CD4-positive, alpha-beta T cell treated with Interleukin-15 for 4 hours (primary cell): ENCODE data around the gene HNRNPC.
A peak's percentile ranks its signal among the peaks of the same experiment; 100 is the strongest.
"Not testable (repeated sequence)": the region's sequence is repeated elsewhere in the genome, so short reads cannot be mapped to it uniquely, and the experiment has no call there.

ENCODE experiments used
- DNase-seq: peaks from one replicate; pipeline ENCODE4 v3.0.0-alpha.2; 2020; ENCODE audit warnings: low spot score

Gene HNRNPC

GRCh38 chr14:21269252-21270046 lies at the start of gene HNRNPC:
Gene HNRNPC (minus strand): TSS chr14:21269442. CDS start chr14:21234193, 35,249 bp downstream.
- peak; percentile 100 for DNase-seq

DNA sequence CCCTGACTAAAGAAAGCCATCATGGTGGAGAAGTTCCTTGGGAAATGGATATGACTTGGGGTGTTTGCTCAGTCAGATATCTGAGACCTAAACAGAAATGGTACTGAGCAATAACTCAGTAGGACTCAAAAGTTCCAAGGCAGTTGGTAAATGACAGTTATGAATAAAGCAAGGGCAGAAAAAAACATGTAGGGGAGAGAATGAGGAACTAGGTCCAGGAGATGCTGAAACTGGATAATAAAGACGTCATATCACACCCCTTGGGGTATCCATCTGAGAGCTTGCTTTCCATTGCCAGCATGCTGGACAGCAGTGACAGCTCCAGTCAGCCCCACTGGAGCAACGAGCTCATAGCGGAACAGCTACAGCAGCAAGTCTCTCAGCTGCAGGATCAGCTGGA lies 48.2 kb upstream of the HNRNPC start:
- DNase-seq, result no peak

- DNase-seq, result no peak
Observed at GRCh38 chr14:21313512-21313911, 44.3 kb upstream of the HNRNPC start.

- no peak for DNase-seq
Observed at GRCh38 chr14:21311614-21312013, 42.4 kb upstream of the HNRNPC start.

DNA sequence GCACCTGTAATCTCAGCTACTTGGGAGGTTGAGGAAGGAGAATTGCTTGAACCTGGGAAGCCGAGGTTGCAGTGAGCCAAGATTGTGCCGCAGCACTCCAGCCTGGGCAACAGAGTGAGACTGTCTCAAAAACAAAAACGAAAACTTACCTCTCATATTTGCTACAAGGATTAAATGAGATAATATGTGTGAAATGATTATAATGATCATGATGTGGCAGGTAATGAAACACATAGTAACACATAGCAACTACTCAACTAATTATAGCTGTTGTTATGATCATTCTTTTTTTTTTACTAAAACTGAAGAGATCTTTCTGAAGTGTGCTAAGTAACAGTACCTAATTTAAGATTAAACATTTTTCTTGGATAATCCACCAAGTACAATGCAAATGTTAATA lies 40.7 kb upstream of the HNRNPC start:
- no peak for DNase-seq

GRCh38 chr14:21309238-21309636 lies 40.0 kb upstream of the HNRNPC start:
- no peak for DNase-seq

- DNase-seq, result peak; percentile 82
Observed at GRCh38 chr14:21308479-21309237, 39.4 kb upstream of the HNRNPC start.

GRCh38 chr14:21308132-21308478 lies 38.9 kb upstream of the HNRNPC start:
- no peak for DNase-seq

DNA sequence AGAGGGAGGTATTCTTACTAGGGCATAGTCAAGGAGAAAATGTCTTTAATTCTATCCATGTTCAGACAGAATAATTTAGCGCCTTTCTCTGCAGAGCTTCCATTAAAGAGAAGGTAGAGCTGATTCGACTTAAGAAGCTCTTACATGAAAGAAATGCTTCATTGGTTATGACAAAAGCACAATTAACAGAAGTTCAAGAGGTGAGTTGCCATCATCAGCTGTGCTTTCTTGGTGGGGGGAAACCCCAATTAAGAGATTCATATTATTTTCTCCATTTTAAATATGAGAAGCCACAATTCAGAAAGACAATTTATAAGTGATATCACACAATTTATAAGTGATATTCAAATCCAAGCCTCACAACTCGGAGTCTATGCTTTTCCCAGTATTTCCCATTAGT lies 38.4 kb upstream of the HNRNPC start:
- no peak for DNase-seq

DNA sequence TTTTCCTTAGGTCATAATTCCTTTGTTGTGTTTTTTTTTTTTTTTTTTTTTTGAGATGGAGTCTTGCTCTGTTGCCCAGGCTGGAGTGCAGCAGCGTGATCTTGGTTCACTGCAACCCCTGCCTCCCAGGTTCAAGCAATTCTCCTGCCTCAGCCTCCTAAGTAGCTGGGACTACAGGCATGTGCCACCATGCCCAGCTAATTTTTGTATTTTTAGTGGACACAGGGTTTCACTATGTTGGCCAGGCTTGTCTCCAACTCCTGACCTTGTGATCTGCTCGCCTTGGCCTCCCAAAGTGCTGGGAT lies 33.5 kb upstream of the HNRNPC start:
- DNase-seq, result not testable (repeated sequence)

DNA sequence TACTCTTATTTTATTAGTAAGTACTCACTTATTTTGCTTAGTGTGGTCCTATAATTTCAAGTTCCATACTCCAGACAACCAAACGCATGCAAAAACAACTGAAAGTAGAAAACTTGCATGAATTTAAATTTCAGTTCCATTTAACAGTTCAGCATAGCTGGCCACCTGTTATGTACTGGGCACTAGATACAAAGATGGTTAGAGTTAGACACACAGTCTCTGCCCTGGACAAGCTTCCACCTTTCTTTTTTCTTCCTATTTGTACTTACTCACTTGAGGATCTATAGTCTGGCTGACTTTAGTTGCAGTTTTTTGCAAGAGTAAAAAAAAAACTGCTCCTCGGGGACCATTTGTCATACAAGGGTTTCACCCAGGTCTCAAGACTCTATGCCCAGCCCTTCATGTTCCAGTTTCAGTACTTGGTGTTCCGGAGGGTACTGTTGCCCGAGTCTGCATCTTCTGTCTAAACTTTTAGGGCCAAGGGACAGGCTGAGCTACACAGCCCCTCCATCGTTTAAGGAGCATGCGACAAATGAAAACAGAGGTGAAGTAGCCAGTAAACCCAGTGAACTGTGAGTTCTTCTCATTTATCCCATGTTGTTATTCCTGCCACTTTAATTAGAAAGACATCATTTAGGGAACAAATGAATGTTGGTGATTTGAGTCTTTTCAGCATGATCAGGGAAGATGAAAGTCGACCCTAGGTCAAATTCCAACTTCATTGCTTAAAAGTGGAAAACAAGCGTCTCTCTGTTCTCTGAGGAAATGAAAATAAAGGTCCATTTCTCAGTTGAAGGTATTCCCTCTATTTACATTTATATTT lies 33.0 kb upstream of the HNRNPC start:
- no peak for DNase-seq

DNA sequence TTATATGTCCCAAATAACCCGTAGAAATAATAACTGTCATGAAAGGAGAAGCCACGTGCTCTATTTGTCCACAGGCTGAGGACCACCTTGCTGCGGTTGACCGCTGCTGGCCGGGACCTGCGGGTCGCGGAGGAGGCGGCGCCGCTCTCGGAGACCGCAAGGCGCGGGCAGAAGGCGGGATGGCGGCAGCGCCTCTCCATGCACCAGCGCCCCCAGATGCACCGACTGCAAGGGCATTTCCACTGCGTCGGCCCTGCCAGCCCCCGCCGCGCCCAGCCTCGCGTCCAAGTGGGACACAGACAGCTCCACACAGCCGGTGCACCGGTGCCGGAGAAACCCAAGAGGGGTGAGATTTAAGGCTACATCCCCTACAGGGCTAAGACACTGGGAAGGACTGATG lies 31.6 kb upstream of the HNRNPC start:
- peak; percentile 20 for DNase-seq

DNA sequence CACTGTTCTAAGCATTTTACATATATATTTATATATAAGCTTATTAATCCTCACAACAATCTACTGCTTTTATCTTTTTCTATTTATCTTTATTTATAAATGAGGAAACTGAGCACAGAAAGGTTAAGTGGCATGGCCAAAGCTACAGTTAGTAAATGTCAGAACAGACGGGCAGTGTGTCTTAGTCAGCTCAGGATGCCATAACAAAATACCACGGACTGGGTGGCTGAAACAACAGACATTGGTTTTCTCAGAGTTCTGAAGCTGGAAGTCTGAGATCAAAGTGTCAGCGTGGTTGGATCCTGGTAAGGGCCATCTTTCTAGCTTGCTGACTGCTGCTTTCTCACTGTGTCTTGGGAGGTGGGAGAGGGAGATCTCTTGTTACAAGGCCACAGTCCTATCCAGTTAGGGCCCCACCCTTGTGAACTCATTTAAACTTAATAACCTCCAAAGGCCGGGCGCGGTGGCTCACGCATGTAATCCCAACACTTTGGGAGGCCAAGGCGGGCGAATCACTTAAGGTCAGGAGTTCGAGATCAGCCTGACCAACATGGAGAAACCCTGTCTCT lies 30.4 kb upstream of the HNRNPC start:
- DNase-seq, result no peak

GRCh38 chr14:21298358-21298757 lies 29.1 kb upstream of the HNRNPC start:
- DNase-seq, result no peak

GRCh38 chr14:21294026-21294425 lies 24.8 kb upstream of the HNRNPC start:
- DNase-seq, result not testable (repeated sequence)

GRCh38 chr14:21287168-21287567 lies 17.9 kb upstream of the HNRNPC start:
- DNase-seq, result no peak

- not testable (repeated sequence) for DNase-seq
Observed at GRCh38 chr14:21286516-21286915, 17.3 kb upstream of the HNRNPC start.

DNA sequence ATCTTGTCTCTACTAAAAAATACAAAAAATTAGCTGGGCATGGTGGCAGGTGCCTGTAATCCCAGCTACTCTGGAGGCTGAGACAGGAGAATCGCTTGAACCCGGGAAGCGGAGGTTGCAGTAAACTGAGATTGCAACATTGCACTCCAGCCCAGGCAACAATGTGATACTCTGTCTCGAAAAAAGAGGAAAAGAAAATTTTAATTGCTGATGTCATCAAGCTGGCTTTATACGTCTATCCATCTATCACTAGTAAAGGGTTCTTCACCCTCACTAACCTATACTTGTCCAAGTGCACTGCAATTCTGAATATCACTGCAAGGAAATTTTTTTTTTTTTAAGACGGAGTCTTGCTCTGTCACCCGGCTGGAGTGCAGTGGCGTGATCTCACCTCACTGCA lies 12.7 kb upstream of the HNRNPC start:
- not testable (repeated sequence) for DNase-seq

DNA sequence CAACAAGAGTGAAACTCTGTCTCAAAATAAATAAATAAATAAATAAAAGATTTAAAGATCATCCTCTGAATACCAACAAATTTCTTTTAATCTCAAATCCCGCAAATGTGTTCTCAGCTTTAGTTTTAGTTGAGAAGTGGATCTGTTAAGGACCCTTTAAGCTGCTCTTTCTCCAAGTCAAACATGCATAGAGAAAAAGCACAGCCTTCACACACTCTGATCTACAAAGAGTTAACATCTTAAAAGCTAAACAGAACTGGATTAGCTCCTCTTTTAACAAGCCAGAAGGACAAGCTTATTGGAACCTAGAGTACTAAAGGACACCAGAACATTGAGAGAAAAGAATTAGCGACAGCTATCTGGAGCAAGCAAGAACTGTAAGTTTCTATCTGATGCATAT lies 10.5 kb upstream of the HNRNPC start, which contains the start of gene RPGRIP1:
RPGRIP1 (plus strand) TSS at position 301 of the 400 bp plus-strand sequence. CDS start 7,894 bp downstream, outside the sequence.
- DNase-seq, result no peak

- no peak for DNase-seq
Observed at GRCh38 chr14:21278632-21279031, 9.4 kb upstream of the HNRNPC start.

DNA sequence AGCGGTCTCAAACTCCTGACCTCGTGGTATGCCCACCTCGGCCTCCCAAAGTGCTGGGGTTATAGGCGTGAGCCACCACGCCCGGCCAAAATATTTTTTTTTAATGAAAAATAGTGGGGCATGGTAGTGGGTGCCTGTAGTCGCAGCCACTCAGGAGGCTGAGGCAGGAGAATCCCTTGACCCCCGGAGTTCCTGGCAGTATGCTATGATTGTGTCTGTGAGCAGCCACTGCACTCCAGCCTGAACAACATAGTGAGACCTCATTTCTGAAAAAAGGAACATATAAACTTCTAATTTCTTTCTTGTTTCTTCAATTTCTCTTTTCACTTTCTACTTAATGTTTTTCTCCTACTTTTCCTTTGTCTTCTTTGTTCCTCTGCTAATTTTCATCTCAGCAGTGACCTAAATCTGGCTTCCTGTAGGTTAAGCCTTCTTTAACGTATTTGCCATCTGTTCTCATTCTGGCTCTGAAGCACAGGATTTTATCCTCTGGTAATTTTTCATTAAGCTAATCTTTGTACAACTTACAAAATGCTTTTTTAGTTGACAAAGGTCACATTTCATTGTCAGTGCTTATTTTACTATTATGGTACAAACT lies 6.1 kb upstream of the HNRNPC start:
- DNase-seq, result no peak

DNA sequence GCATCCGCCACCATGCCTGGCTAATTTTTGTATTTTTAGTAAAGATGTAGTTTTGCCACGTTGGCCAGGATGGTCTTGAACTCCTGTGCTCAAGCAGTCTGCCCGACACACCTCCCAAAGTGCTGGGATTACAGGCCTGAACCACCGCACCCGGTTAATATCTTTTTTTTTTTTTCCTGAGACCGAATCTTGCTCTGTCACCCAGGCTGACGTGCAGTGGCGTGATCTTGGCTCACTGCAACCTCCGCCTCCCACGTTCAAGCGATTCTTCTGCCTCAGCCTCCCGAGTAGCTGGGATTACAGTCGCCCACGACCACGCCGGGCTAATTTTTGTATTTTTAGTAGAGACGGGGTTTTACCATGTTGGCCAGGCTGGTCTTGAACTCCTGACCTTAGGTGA lies 3.4 kb upstream of the HNRNPC start:
- not testable (repeated sequence) for DNase-seq
